HepG2 (cell line): Measurements from ENCODE around the gene DBNDD2. TPM values are rescaled to one million over a fixed set of nuclear protein-coding genes. Genes with fewer than 3 reads are reported as not detected.
A peak's percentile ranks its signal among the peaks of the same experiment; 100 is the strongest.

ENCODE experiments used
- ARNT2 ChIP-seq: sonication (generic); formaldehyde crosslinking; IDR thresholded peaks from 2 replicates; pipeline ENCODE4 v1.8.0; 2022; ENCODE audit warnings: mild to moderate bottlenecking, low read depth, missing genetic modification reagents, moderate library complexity
- CBFB ChIP-seq: sonication (generic); formaldehyde crosslinking; IDR thresholded peaks from 2 replicates; pipeline ENCODE4 v1.4.0; 2020; ENCODE audit warnings: missing genetic modification reagents
- CC2D1A ChIP-seq: sonication (generic); formaldehyde crosslinking; IDR thresholded peaks from 2 replicates; pipeline ENCODE4 v1.8.1; 2023; ENCODE audit warnings: mild to moderate bottlenecking, missing genetic modification reagents
- HOMEZ ChIP-seq: IDR thresholded peaks from 2 replicates; pipeline ENCODE4 v1.6.1; 2016; ENCODE audit warnings: low read depth
- MAF1 ChIP-seq: sonication (generic); formaldehyde crosslinking; IDR thresholded peaks from 2 replicates; pipeline ENCODE4 v1.5.0; 2020; ENCODE audit warnings: missing genetic modification reagents, borderline replicate concordance
- NCOA5 ChIP-seq: sonication (generic); formaldehyde crosslinking; IDR thresholded peaks from 2 replicates; pipeline ENCODE4 v1.4.0; 2020; ENCODE audit warnings: missing genetic modification reagents
- NONO ChIP-seq, 2 experiments: fragments of 450-650 bp in 1 of 2; sonication (generic) in 1 of 2; formaldehyde crosslinking in 1 of 2; IDR thresholded peaks in 1 of 2; conservative IDR thresholded peaks in 1 of 2; 2 replicates each; pipeline versions ENCODE4 v1.6.1 to v1.8.0; 2017 to 2022; ENCODE audit warnings: mild to moderate bottlenecking in 1 of 2, missing genetic modification reagents in 1 of 2, moderate library complexity in 1 of 2
- RFXANK ChIP-seq: IDR thresholded peaks from 2 replicates; pipeline ENCODE4 v1.6.1; 2016
- SMARCC2 ChIP-seq: fragments of 450-650 bp; IDR thresholded peaks from 2 replicates; pipeline ENCODE4 v1.6.1; 2017; ENCODE audit warnings: antibody characterized with exemption, mild to moderate bottlenecking
- SP140L ChIP-seq: sonication (generic); formaldehyde crosslinking; IDR thresholded peaks from 2 replicates; pipeline ENCODE4 v1.4.0; 2020; ENCODE audit warnings: missing genetic modification reagents, borderline replicate concordance
- XBP1 ChIP-seq: sonication (generic); formaldehyde crosslinking; IDR thresholded peaks from 2 replicates; pipeline ENCODE4 v1.5.0; 2020; ENCODE audit warnings: missing genetic modification reagents
- ZHX2 ChIP-seq, 2 experiments: sonication (generic) in 1 of 2; formaldehyde crosslinking in 1 of 2; IDR thresholded peaks; 2 replicates each; pipeline versions ENCODE4 v1.6.1 to v1.9.0; 2014 to 2022; ENCODE audit warnings: antibody characterized with exemption in 1 of 2, borderline replicate concordance in 1 of 2, inconsistent platforms in 1 of 2, low read depth in 1 of 2, missing genetic modification reagents in 1 of 2
- ZNF18 ChIP-seq: sonication (generic); formaldehyde crosslinking; IDR thresholded peaks from 2 replicates; pipeline ENCODE4 v1.8.0; 2022; ENCODE audit warnings: mild to moderate bottlenecking, missing genetic modification reagents; ENCODE audit not compliant: insufficient replicate concordance
- ZNF251 ChIP-seq: sonication (generic); formaldehyde crosslinking; IDR thresholded peaks from 2 replicates; pipeline ENCODE4 v1.9.0; 2021; ENCODE audit warnings: mild to moderate bottlenecking, missing genetic modification reagents
- polyA plus RNA-seq, 8 experiments: library from polyadenylated mRNA; depleted of rRNA in 3 of 8; stranded (reverse) in 7 of 8; unstranded in 1 of 8; fragments of >200 nt; fragmentation: Illumina TruSeq in 4 of 8; extraction: Trizol in 4 of 8; gene quantifications; 2 replicates each; pipeline versions ENCODE4 v1.2.1 to v1.2.3, GENCODE V29; 2011 to 2016; ENCODE audit warnings: low read depth in 4 of 8, missing spikeins in 1 of 8, mixed read lengths in 1 of 8; ENCODE audit not compliant: insufficient read depth in 1 of 8
- total RNA-seq, 5 experiments: library from RNA; depleted of rRNA; stranded (reverse); fragments of >200 nt; fragmentation: Illumina TruSeq; extraction: Trizol; gene quantifications; 2 replicates each; pipeline ENCODE4 v1.2.3, GENCODE V29; 2016; ENCODE audit warnings: low read depth in 1 of 5
- TF ChIP-seq, protein P1 (sequence below): sonication (generic); formaldehyde crosslinking; IDR thresholded peaks from 2 replicates; pipeline ENCODE4 v1.8.0; 2023; ENCODE audit warnings: mild to moderate bottlenecking, missing genetic modification reagents

The DBNDD2 gene
- total and polyA plus RNA-seq, 2 of the 13 experiments (the other 11 are each of a cell fraction or from before 2014, with no cell fraction given) = 16.7 to 47.6 TPM

DNA sequence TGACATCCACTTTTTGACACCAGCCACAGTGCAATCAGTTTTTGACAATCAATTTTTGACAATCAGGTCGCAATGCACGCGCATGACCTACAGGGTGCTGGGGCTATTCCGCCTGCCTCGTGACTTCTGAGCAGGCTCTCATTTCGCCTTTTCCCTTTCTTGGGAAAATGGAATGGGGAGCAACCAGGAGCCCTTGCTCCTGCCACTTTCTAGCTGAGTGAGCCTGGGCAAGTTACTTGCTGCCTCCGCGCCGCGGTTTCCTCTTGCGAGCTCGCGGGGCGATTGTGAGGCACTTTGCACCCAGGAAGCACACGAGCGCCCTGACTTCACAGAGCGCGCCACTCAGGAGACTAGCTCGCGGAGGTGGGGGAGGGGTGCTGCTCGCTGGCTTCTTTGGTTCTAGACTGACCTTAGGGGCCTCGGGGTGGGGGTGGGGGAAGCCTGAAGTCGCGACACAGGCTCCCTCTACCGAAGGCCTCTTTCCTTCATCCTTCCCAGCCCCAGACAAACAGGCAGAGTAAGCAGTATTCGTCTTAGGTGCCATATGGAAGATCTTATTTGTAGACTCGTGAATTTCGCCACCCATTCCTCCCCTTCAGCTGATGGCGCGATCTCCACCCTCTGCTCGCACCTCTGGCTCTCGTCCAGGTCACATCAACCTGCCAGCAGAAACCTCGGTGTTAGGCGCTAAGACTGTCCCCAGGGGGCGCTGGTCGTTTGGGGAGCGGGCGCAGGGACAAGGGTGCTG lies 34.6 kb upstream of the DBNDD2 start (continued):
- TF ChIP-seq ZHX2 (IDR thresholded peaks at IDR 0.05; ENCODE audit: low read depth) = no peak; the same call in 1 of the 2 replicates
- TF ChIP-seq ZHX2 (CRISPR knock-in tag; IDR thresholded peaks at IDR 0.05; ENCODE audit: borderline replicate concordance) = no peak
- TF ChIP-seq MAF1 (CRISPR knock-in tag) = no peak
- 0 out of 2 replicates have a peak, but pooled peaks have one; percentile 36 for TF ChIP-seq RFXANK (CRISPR knock-in tag)
- no peak for TF ChIP-seq ZNF18 (CRISPR knock-in tag)
- no peak for TF ChIP-seq NCOA5 (CRISPR knock-in tag)
- TF ChIP-seq XBP1 (CRISPR knock-in tag) = no peak
- TF ChIP-seq, protein P1, sequence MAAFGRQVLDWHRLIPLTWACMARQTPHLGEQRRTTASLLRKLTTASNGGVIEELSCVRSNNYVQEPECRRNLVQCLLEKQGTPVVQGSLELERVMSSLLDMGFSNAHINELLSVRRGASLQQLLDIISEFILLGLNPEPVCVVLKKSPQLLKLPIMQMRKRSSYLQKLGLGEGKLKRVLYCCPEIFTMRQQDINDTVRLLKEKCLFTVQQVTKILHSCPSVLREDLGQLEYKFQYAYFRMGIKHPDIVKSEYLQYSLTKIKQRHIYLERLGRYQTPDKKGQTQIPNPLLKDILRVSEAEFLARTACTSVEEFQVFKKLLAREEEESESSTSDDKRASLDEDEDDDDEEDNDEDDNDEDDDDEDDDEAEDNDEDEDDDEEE (CRISPR knock-in tag) = no peak; the same call in 1 of the 2 replicates
- TF ChIP-seq NONO (IDR thresholded peaks at IDR 0.05) = no peak
- TF ChIP-seq NONO (CRISPR knock-in tag; conservative IDR thresholded peaks at IDR 0.05) = 0 out of 2 replicates have a peak, but pooled peaks have one; percentile 54
- no peak for TF ChIP-seq HOMEZ (CRISPR knock-in tag)
- TF ChIP-seq CBFB (CRISPR knock-in tag) = no peak
- TF ChIP-seq ZNF251 (CRISPR knock-in tag) = no peak
- no peak for TF ChIP-seq SMARCC2
- TF ChIP-seq SP140L (CRISPR knock-in tag) = no peak
- no peak for TF ChIP-seq CC2D1A
- TF ChIP-seq ARNT2 (CRISPR knock-in tag) = no peak
